GM21515 (cell line): ENCODE measurements around the gene PRH1.

ENCODE experiments used
- ATAC-seq: cut with Tn5 transposase; IDR thresholded peaks from one replicate; pipeline ENCODE4 v1.9.1; 2021; ENCODE audit not compliant: unreplicated experiment

PRH1 gene

DNA sequence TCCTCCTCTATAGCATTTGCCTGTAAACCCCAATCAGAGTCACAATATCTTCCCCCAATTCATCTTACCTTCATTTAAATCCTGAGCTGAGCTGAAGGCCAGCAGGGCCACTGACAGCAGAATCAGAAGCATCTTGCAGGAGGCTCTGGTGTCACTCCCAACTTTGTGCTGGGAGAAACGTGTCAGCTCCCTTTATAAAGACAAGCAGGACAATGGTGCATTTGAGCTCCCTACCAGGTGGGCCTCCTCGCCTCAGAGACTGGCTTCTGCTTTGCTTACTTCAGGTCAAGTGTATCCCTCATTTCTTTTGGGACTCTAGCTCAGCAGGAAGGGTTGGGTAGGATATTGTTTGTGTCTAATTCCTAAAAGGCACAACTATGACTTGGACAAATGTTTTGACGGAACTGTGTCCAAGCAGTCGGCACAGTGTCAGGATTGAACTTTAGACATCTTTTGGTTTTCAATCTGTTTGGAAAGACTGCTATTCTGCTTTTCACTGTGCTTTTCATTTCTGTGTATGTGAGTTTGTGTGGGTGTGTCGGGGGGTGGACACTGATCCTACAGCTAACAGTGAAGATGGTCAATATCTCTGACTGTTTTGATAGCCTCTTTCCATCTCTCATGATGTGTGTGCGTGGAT is at the start of gene PRH1:
TSS of gene PRH1 (minus strand) at position 170 of the 640 bp plus-strand sequence. CDS start at position 132, 38 bp downstream.
- no peak for ATAC-seq

DNA sequence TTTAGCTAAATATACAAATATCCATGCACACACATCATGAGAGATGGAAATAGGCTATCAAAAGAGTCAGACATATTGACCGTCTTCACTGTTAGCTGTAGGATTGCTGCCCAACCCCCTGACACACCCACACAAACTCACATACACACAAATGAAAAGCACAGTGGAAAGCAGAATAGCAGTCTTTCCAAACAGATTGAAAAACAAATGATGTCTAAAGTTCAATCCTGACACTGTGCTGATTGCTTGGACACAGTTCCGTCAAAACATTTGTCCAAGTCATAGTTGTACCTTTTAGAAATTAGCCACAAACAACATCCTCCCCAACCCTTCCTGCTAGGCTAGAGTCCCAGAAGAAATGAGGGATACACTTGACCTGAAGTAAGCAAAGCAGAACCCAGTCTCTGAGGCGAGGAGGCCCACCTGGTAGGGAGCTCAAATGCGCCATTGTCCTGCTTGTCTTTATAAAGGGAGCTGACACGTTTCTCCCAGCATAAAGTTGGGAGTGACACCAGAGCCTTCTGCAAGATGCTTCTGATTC is 44.8 kb upstream of the PRH1 start, which contains the start of gene PRH2:
TSS of gene PRH2 (plus strand) at position 491 of the 541 bp plus-strand sequence. CDS start at position 529, 38 bp downstream.
- no peak for ATAC-seq

DNA sequence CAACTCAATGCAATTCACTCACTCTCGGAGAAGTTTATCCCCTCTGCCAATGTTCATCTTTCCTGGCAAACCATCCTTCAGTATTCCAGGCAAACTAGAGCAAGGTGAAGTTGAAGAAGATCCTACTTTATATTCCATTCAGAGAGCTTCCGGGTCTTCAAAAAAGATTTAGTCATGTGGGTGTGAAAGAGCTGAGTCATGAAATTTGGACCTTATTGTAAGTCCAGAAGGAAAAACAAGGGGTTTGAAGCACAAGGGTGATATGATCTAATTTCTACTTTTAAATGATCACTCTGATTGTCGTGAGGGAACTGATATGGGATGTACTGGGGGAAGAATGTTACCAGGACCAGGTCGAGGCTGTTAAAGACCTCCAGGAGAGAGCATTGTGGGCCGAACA is 42.2 kb upstream of the PRH1 start:
- ATAC-seq: no peak

DNA sequence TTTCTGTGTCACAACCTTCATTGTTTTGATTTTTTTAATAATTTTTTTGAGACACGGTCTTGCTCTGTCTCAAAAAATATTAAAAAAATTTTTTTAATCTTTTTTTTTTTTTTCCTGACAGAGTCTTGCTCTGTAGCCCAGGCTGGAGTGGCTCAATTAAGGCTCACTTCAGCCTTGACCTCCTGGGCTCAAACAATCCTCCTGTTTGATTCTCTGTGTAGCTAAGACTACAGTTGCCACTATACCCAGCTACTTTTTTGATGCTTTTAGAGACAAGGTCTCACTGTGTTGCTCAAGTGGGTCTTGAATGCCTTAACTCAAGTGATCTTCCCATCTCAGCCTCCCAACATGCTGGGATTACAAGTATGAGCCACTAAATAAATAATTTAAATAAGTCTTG is 35.8 kb upstream of the PRH1 start:
- no peak for ATAC-seq

DNA sequence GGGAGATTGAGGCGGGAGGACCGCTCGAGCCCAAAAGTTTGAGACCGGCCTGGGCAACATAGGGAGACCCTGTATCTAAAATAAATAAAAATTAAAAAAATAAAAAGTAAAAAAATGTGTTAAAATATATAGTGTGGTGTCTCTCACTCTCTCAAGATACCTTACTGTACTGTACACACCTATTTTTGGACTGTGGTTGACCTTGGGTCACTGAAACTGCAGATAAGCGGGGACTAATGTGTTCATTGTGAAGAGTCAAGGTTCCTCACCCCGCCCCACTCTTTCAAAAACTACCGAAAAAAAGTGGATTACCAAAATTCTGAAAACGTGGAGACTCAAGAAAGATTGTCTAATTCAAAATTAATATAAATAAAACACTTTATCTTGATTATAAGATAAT is 26.3 kb upstream of the PRH1 start:
- ATAC-seq: no peak

DNA sequence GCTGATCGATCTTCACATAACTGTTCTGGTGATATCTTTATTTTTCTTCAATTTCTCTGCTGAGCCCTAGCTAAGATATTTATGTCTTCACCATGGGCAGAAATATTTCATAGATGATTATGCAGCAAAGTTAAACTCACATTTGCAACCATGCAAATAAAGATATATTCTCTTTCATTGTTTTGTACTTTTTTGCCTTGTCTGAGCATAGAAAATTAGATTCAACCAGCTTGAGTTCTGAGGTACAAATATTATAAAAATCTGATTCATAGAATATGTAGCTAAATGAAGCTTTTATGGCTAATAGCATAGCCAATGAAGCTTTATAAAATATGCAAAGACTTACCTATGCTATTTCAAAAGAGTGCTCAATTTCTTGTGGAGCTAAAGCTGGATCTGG is 25.4 kb upstream of the PRH1 start, which contains the start of gene TAS2R13:
TSS of gene TAS2R13 (minus strand) at position 101 of the 400 bp plus-strand sequence. CDS start 264 bp downstream, outside the sequence.
- no peak for ATAC-seq

DNA sequence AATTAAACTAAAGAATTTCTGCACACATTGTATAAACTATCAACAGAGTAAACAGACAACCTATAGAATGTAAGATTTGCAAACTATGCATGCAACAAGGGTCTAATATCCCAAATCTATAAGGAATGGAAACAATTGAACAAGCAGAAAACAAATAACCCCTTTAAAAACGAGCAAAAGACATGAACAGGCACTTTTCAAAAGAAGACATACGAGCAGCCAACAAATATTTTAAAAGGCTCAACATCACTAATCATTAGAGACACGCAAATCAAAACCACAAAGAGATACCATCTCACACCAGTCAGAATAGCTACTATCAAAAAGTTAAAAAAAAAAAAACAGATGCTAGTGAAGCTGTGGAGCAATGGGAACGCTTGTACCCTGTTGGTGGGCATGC is 20.6 kb upstream of the PRH1 start:
- no peak for ATAC-seq

DNA sequence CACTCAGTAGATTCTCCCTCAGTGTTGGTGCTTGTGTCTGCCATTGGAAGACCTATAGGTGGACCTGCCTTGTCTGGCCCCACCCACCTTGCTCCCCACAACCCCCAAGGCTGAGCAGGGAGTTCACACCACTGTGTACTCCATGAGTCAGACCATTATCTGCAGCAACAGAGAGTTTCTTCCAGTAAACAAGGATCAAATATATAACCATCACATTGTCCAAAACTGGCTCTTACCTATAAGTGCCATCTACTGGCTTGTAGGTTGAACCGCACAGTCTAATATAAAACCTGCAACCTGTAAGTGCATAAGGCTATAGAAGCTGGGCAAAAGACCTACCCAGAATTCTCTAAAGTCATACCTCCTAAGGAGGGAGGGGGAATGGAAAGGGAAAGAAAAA is 17.4 kb upstream of the PRH1 start:
- ATAC-seq: no peak

DNA sequence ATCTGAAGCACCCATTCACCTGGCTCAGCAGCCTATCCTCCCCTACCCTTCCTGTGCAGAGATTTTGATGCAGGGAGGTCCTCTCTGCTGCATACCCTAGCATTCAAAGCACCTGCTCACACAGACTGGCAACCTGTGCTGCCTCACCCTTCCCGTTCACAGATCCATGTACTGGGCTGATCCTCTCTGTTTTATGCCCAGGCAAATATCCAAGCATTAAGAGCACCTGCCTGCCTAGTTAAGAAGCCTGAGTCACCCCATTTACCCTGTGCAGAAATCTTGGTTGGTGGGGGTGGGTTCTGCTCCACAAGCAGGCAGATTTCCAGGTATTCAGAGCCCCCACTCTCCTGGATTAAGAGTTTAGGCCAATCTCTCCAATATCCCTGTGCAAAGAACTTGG is 16.9 kb upstream of the PRH1 start:
- no peak for ATAC-seq

DNA sequence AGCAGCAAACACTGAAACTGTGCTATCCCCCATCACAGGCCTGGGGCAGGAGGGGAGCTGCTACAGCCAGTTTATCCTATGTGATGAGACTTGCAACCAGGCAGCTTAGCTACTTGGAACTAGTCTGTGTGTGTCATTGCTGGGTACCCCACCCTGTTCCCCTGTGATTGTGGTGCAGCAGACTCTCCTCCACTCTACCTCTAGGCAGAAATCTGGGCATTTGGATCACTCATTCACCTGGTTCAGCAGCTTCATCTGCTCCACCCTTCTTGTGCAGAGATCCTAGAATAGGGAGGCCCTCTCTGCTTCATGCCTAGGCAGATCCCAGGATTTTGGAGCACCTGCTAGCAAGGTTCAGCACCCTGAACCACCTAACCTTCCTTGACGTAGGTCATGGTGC is 16.5 kb upstream of the PRH1 start:
- ATAC-seq: no peak

DNA sequence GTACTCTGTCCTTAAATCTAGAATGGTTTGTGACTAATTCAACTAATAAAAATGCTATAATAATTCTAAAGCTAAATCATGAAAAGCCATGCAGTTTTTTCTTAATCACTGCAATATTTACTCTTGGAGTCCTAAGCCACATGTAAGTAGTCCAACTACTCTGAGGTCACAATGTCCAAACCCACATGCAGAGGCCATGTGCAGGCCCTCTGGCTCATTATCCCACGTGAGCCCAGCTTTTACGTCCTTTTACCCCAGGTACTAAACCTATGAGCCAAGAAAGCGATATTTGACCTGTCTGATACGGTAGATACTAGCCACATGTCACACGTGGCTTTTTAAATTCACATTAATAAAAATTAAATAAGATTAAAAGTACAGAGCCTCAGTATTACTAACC is 12.8 kb upstream of the PRH1 start:
- ATAC-seq: no peak

DNA sequence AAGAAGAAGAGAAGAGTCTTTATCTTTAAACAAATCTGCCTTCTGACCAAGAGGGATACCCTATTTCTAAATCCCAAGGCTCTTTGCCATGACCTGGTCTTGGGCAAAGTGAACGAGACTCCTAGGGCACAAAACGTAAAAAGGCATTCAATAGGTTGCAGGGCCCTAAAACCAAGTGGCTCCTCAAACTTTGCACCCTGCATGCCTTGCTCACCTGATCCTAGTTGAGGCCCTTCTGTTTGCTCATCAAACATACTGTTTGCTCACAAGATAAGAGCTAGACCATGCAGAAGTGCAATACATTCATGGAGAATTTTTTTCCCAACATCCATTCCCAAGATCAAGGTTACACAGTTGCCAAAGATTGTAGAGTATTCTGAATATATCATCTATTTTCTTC is 7.9 kb upstream of the PRH1 start:
- no peak for ATAC-seq

DNA sequence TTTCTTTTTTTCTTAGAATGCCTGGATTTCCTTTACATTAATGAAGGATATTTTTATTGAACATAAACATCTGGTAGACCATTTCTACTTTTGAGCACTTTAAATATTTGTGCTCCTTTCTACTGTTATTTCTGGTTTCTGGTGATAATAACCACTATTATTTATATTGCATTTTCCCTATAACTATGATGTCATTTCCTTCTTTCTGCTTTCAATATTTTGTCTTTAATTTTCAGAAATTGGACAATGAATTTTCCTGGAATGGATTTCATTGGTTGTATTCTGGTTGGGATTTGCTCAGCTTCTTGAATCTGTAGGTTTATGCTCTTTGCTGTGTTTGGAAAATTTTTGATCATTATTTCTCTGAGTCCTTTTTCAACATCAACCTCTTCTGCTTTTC is 5.2 kb upstream of the PRH1 start:
- no peak for ATAC-seq

DNA sequence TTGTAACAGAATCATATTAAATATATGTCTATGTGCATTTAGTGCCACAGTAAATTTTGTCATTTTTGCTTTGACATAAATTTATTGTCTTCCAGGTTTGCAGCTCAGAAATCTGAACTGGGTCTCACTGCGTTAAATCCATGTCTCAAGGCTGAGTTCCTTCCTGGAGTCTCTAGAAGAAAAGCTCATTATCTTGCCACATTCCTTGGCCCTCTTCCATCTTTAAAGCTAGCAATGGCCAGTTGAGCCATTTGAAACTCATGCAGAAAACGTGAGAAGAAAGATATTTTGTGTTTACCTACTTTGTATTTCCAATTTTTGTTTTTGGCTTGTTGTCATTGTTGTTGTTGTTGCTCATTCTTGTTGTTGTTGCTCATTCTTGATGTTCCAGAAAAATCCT is 10.7 kb downstream of the PRH1 start:
- no peak for ATAC-seq

DNA sequence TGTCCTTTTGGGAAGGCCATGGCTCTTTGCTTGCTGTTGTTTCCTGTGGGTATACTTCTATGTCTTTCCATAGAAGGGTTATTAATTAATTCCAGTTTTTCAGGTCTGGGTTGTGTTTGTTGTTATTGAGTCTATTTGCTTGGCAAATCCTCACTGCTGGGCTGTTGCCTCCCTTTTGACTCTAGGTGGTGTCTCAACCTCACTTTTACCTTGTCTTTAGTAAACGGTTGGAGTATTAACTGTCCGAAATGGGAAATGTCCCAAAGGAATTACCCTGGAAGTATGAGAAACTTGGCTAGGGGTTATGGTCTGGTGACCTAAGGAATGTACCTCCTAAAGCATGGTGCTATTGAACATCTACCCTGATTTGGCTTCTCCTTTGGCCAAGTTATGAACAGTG is 16.7 kb downstream of the PRH1 start:
- ATAC-seq: no peak

DNA sequence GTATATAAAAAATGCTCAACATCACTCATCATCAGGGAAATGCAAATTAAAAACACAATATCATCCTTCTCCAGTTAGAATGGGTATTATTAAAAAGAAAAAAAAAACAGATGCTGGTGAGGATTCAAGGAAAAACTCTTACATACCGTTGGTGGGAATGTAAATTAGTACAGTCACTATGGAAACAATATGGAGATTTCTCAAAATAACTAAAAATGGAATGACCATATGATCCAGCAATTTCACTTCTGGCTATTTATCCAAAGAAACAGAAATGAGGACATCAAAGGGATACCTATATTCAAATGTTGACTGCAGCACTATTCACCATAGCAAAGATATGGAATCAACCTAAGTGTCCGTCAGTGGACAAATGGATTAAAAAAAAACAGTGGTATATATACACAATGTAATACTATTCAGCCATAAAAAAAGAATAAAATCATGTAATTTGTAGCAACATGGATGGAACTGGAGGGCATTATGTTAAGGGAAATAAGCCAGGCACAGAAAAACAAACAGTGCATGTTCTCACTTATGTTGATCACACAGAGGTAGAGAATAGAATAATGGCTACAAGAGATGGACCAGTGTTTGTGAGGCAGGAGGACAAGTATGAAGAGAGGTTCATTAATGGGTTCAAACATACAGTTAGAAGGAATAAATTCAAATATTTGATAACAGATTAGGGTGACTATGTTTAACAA is 20.4 kb downstream of the PRH1 start:
- no peak for ATAC-seq

DNA sequence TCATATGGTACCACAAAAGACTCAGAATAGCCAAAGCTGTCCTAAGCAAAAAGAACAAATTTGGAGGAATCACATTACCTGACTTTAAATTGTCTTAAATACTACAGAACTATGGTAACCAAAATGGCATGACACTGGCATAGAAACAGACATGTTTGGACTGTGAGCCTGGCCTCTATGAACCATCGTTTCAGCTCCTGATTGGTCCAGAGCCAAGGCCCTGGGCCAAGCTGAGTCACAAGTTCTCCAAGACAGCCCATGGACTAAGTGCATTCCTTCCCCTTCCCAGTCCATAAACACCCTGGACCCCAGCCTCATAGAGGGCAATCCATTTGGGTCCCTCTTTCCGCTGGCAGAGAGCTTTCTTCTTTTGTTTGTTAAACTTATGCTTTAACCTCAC is 22.7 kb downstream of the PRH1 start:
- ATAC-seq: no peak

DNA sequence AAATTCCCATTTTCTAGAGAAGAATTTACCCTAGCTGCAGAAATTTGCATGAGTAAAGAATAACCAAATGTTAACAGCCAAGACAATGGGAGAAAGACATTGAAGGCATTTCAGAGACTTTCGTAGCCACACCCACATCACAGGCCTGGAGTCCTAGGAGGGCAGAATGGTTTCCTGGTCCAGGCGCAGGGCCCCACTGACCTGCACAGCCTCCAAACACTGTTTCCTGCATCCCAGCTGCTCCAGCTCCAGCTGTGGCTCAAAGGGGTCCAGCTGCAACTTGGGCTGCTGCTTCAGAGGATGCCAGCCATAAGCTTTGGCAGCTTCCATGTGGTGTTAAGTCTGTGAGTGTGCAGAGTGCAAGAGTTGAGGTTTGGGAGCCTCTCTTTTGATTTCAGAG is 28.2 kb downstream of the PRH1 start:
- no peak for ATAC-seq

DNA sequence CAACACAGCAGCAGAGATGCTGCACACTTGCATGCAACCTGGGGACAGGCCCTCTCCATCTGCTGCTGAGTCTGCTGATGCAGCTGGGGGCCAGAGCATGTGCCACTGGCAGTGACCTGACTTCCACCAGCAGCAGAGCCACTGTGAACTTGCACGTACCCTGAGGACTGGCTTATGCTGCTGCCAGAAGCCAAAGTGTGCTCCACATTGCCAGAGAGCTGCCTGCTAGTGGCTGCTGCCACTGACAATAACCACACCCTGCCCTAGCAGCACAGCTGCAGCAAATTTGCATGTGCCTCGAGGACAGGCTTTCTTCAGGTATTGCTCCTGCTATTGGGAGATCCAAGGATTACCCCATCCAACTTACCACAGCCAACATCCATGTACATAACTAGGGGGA is 30.3 kb downstream of the PRH1 start:
- no peak for ATAC-seq

DNA sequence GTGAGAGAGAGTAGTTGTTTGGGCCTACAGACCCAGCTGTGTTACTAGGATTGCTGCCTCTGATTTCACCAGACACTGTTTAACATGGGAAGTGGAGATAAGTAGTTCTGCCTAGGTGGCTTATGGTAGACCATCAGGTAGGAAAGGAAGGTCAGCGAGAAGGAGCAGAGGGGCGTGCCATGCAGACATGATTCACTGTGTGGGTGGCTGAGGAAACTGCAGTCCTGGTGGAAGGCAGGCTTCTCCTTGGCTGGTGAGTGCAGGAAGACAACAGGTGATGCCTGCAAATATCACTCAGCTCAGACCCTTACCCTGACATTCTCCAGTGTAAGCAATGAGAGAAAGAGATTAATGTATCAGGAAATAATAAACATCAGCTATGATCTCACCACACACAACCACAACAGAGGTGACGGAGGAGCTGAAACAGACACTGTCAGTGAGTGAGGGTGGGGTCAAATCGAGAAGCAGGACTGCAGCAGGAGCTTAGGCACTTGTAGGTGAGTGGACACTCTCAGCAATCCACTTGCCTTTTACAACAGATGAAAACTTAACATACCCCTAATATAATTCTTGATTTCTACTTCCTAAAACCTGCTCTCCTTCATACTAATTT is 32.7 kb downstream of the PRH1 start:
- ATAC-seq: no peak

DNA sequence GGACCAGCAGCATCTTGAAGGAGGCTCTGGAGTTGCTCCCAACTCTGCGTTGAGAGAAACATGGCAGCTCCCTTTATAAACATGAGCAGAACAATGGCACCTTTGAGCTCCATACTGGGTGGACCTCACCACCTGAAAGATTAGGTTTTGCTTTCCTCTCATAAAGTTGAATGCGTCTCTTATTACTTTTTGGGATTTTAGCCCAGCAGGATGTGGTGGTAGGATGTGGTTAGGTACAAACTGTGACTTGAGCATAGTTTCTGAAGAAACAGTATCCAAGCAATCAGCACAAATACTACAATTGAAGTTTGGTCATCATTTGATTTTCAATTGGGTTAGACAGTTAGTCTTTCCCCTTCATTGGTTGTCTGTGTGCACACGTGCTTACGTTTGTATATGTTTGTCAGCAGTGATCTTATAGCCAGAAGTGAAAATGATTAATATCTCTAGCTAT is 34.6 kb downstream of the PRH1 start, which contains the start of gene PRR4:
TSS of gene PRR4 (minus strand) at position 51 of the 454 bp plus-strand sequence. CDS start at position 13, 38 bp downstream.
- ATAC-seq: no peak

DNA sequence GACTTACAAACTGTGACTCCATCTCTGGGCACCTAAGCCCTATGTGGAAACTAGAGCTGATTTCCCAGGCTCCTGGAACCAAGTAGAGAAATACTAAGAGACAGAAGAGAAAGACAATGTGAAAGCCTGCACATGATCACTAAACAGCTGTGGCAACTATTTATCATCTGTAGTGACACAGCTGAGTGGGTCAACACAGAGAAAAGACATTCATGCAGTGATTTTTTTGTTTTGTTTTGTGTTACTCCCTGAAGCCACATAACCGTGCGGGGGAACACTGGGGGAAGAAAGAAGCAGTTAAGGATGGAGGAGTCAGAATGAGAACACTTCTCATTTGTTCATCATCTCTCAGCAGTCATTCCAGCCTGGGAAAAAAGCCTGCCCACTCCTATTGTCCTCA is 36.3 kb downstream of the PRH1 start:
- no peak for ATAC-seq
